GM12878 (cell line): ENCODE results near the gene NFE2. TPM values are rescaled to one million over a fixed set of nuclear protein-coding genes. Genes with fewer than 3 reads are reported as not detected.

Experiments used
- BCL11A ChIP-seq: IDR thresholded peaks from 2 replicates; pipeline ENCODE4 v1.6.1; 2011; ENCODE audit warnings: low read depth, low read length
- EGR1 ChIP-seq, 2 experiments: IDR thresholded peaks; 1 replicate in 1 of 2; 2 replicates in 1 of 2; pipeline ENCODE4 v1.6.1; 2011 to 2012; ENCODE audit warnings: low read depth in 2 of 2, low read length in 2 of 2, borderline replicate concordance in 1 of 2, mild to moderate bottlenecking in 1 of 2, moderate library complexity in 1 of 2
- EZH2 ChIP-seq: IDR thresholded peaks from 2 replicates; pipeline ENCODE4 v1.6.1; 2012; ENCODE audit warnings: low read depth, mild to moderate bottlenecking, control low read depth, inconsistent platforms, low read length, borderline replicate concordance; ENCODE audit not compliant: control insufficient read depth
- HDGF ChIP-seq: fragments of 450-650 bp; IDR thresholded peaks from 2 replicates; pipeline ENCODE4 v1.6.1; 2016; ENCODE audit warnings: antibody characterized with exemption
- MTA2 ChIP-seq: fragments of 450-650 bp; IDR thresholded peaks from 2 replicates; pipeline ENCODE4 v1.6.1; 2016; ENCODE audit warnings: low read depth, mild to moderate bottlenecking, moderate library complexity
- NFIC ChIP-seq: IDR thresholded peaks from 2 replicates; pipeline ENCODE4 v1.6.1; 2012; ENCODE audit warnings: low read depth, mild to moderate bottlenecking, inconsistent platforms, low read length, moderate library complexity
- POU2F2 ChIP-seq: IDR thresholded peaks from 3 replicates; pipeline ENCODE4 v1.6.1; 2011; ENCODE audit warnings: low read depth, mild to moderate bottlenecking, low read length, borderline replicate concordance
- TCF12 ChIP-seq: IDR thresholded peaks from 2 replicates; pipeline ENCODE4 v1.6.1; 2011; ENCODE audit warnings: low read depth, mild to moderate bottlenecking, low read length
- TCF7 ChIP-seq: IDR thresholded peaks from 2 replicates; pipeline ENCODE4 v1.6.1; 2014; ENCODE audit warnings: antibody characterized with exemption, borderline replicate concordance
- USF2 ChIP-seq: IDR thresholded peaks from 2 replicates; pipeline ENCODE4 v1.6.1; 2011; ENCODE audit warnings: low read depth, low read length, improper control_type of control experiment, borderline replicate concordance
- YBX1 ChIP-seq: fragments of 450-650 bp; IDR thresholded peaks from 2 replicates; pipeline ENCODE4 v1.6.1; 2016; ENCODE audit warnings: antibody characterized with exemption
- ZBTB40 ChIP-seq: fragments of 450-650 bp; IDR thresholded peaks from 2 replicates; pipeline ENCODE4 v1.6.1; 2016; ENCODE audit warnings: mild to moderate bottlenecking, moderate library complexity, borderline replicate concordance
- polyA plus RNA-seq, 11 experiments: library from polyadenylated mRNA; depleted of rRNA in 4 of 11; unstranded in 6 of 11; stranded (reverse) in 5 of 11; fragments of >200 nt; fragmentation: Nextera tagmentation in 4 of 11; fragmentation: Illumina TruSeq in 1 of 11; extraction: Ambion mirVana in 4 of 11; extraction: Trizol in 1 of 11; gene quantifications; 1 replicate in 1 of 11; 2 replicates in 10 of 11; pipeline versions ENCODE4 v1.2.1 to v1.2.3, GENCODE V29; 2011 to 2016; ENCODE audit warnings: inconsistent platforms in 2 of 11, missing spikeins in 2 of 11, low read depth in 1 of 11
- total RNA-seq, 4 experiments: library from RNA; depleted of rRNA in 3 of 4; stranded (reverse); fragments of >200 nt in 3 of 4; fragmentation: Illumina TruSeq in 1 of 4; extraction: Trizol in 1 of 4; gene quantifications; 2 replicates each; pipeline versions ENCODE4 v1.2.1 to v1.2.3, GENCODE V29; 2013 to 2021
- TF ChIP-seq, protein P1 (sequence below): IDR thresholded peaks from 2 replicates; pipeline ENCODE4 v1.6.1; 2012; ENCODE audit warnings: low read depth, low read length, improper control_type of control experiment
- TF ChIP-seq, protein P2 (sequence below): fragments of 150-350 bp; IDR thresholded peaks from 2 replicates; pipeline ENCODE4 v1.6.1; 2014; ENCODE audit warnings: mild to moderate bottlenecking, low read depth, low read length
- TF ChIP-seq, protein P3 (sequence below): fragments of 450-650 bp; IDR thresholded peaks from 2 replicates; pipeline ENCODE4 v1.6.1; 2017; ENCODE audit warnings: low read depth, mild to moderate bottlenecking, moderate library complexity
- TF ChIP-seq, protein P4 (sequence below): fragments of 450-650 bp; IDR thresholded peaks from 2 replicates; pipeline ENCODE4 v1.6.1; 2017; ENCODE audit warnings: mild to moderate bottlenecking, moderate library complexity

NFE2 gene
- total and polyA plus RNA-seq, 10 of the 15 experiments (the other 5 are each of a cell fraction or from before 2014, with no cell fraction given): 0.06 to 0.28 TPM; not detected in 8

- no peak for TF ChIP-seq TCF7
- no peak for TF ChIP-seq USF2
- TF ChIP-seq NFIC: peak; percentile 36; the same call in 1 of the 2 replicates
- TF ChIP-seq TCF12: no peak
- TF ChIP-seq, protein P1, sequence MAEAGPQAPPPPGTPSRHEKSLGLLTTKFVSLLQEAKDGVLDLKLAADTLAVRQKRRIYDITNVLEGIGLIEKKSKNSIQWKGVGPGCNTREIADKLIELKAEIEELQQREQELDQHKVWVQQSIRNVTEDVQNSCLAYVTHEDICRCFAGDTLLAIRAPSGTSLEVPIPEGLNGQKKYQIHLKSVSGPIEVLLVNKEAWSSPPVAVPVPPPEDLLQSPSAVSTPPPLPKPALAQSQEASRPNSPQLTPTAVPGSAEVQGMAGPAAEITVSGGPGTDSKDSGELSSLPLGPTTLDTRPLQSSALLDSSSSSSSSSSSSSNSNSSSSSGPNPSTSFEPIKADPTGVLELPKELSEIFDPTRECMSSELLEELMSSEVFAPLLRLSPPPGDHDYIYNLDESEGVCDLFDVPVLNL: 0 out of 2 replicates have a peak, but pooled peaks have one; percentile 31
- TF ChIP-seq, protein P2, sequence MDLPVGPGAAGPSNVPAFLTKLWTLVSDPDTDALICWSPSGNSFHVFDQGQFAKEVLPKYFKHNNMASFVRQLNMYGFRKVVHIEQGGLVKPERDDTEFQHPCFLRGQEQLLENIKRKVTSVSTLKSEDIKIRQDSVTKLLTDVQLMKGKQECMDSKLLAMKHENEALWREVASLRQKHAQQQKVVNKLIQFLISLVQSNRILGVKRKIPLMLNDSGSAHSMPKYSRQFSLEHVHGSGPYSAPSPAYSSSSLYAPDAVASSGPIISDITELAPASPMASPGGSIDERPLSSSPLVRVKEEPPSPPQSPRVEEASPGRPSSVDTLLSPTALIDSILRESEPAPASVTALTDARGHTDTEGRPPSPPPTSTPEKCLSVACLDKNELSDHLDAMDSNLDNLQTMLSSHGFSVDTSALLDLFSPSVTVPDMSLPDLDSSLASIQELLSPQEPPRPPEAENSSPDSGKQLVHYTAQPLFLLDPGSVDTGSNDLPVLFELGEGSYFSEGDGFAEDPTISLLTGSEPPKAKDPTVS: no peak
- TF ChIP-seq EZH2: no peak
- TF ChIP-seq EGR1 (IDR thresholded peaks at IDR 0.05; ENCODE audit: borderline replicate concordance in 1 of 2, low read depth in 2 of 2, low read length in 2 of 2): peak in 1 of 2 experiments; percentile 18; a peak in 1 of 3 replicates
- TF ChIP-seq MTA2: peak; percentile 22; the same call in 1 of the 2 replicates
- 0 out of 2 replicates have a peak, but pooled peaks have one; percentile 19 for TF ChIP-seq BCL11A
- TF ChIP-seq POU2F2: no peak
- TF ChIP-seq ZBTB40: no peak
- TF ChIP-seq, protein P3, sequence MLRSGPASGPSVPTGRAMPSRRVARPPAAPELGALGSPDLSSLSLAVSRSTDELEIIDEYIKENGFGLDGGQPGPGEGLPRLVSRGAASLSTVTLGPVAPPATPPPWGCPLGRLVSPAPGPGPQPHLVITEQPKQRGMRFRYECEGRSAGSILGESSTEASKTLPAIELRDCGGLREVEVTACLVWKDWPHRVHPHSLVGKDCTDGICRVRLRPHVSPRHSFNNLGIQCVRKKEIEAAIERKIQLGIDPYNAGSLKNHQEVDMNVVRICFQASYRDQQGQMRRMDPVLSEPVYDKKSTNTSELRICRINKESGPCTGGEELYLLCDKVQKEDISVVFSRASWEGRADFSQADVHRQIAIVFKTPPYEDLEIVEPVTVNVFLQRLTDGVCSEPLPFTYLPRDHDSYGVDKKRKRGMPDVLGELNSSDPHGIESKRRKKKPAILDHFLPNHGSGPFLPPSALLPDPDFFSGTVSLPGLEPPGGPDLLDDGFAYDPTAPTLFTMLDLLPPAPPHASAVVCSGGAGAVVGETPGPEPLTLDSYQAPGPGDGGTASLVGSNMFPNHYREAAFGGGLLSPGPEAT: peak; percentile 95; the same call in 1 of the 2 replicates
- no peak for TF ChIP-seq YBX1
- TF ChIP-seq HDGF: no peak
- TF ChIP-seq, protein P4, sequence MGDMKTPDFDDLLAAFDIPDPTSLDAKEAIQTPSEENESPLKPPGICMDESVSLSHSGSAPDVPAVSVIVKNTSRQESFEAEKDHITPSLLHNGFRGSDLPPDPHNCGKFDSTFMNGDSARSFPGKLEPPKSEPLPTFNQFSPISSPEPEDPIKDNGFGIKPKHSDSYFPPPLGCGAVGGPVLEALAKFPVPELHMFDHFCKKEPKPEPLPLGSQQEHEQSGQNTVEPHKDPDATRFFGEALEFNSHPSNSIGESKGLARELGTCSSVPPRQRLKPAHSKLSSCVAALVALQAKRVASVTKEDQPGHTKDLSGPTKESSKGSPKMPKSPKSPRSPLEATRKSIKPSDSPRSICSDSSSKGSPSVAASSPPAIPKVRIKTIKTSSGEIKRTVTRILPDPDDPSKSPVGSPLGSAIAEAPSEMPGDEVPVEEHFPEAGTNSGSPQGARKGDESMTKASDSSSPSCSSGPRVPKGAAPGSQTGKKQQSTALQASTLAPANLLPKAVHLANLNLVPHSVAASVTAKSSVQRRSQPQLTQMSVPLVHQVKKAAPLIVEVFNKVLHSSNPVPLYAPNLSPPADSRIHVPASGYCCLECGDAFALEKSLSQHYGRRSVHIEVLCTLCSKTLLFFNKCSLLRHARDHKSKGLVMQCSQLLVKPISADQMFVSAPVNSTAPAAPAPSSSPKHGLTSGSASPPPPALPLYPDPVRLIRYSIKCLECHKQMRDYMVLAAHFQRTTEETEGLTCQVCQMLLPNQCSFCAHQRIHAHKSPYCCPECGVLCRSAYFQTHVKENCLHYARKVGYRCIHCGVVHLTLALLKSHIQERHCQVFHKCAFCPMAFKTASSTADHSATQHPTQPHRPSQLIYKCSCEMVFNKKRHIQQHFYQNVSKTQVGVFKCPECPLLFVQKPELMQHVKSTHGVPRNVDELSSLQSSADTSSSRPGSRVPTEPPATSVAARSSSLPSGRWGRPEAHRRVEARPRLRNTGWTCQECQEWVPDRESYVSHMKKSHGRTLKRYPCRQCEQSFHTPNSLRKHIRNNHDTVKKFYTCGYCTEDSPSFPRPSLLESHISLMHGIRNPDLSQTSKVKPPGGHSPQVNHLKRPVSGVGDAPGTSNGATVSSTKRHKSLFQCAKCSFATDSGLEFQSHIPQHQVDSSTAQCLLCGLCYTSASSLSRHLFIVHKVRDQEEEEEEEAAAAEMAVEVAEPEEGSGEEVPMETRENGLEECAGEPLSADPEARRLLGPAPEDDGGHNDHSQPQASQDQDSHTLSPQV: no peak
These were observed 21.6 kb downstream of the NFE2 start (continued) for GRCh38 chr12:54279227-54279631.
